SU-DHL-6 (cell line): ENCODE results near the gene GPS2.

Experiments
- H2AFZ ChIP-seq: fragments of 200-600 bp; sonication (generic); 2 replicates; pipeline ENCODE4 v1.6.1; 2014; ENCODE audit warnings: low read depth, mild to moderate bottlenecking, moderate library complexity, mixed read lengths, antibody characterized with exemption, low read length; ENCODE audit not compliant: severe bottlenecking
- H3F3A ChIP-seq: fragments of 200-600 bp; shearing (Covaris generic); 2 replicates; pipeline ENCODE4 v1.6.0; 2016; ENCODE audit warnings: antibody characterized with exemption, mild to moderate bottlenecking; ENCODE audit not compliant: insufficient read depth
- H3K27ac ChIP-seq: fragments of 200-600 bp; sonication (generic); 2 replicates; pipeline ENCODE4 v1.5.1; 2016; ENCODE audit warnings: low read depth, mild to moderate bottlenecking, low read length, moderate library complexity, mixed read lengths
- H3K27me3 ChIP-seq: fragments of 200-600 bp; sonication (generic), shearing (Covaris generic); 2 replicates; pipeline ENCODE4 v1.6.0; 2014; ENCODE audit warnings: mild to moderate bottlenecking, low read length
- H3K36me3 ChIP-seq: fragments of 200-600 bp; sonication (generic); 2 replicates; pipeline ENCODE4 v1.6.1; 2014; ENCODE audit warnings: mild to moderate bottlenecking, low read length, mixed read lengths
- H3K4me2 ChIP-seq: fragments of 300-600, 200-600 bp; shearing (Covaris generic), sonication (generic); 2 replicates; pipeline ENCODE4 v1.6.0; 2014; ENCODE audit warnings: low read length, low read depth, mild to moderate bottlenecking; ENCODE audit not compliant: poor library complexity, severe bottlenecking
- H3K4me3 ChIP-seq: fragments of 200-600 bp; sonication (generic); 2 replicates; pipeline ENCODE4 v1.5.1; 2014; ENCODE audit warnings: antibody characterized with exemption, low read length, mild to moderate bottlenecking, mixed read lengths; ENCODE audit not compliant: insufficient read depth, poor library complexity, severe bottlenecking
- H3K79me2 ChIP-seq: fragments of 200-600 bp; sonication (generic); 2 replicates; pipeline ENCODE4 v1.6.1; 2014; ENCODE audit warnings: mild to moderate bottlenecking, low read length, moderate library complexity; ENCODE audit not compliant: insufficient read depth
- H3K9ac ChIP-seq: fragments of 200-600 bp; sonication (generic); 2 replicates; pipeline ENCODE4 v1.7.0; 2014; ENCODE audit warnings: mild to moderate bottlenecking, low read length
- H3K9me2 ChIP-seq: fragments of 200-600 bp; sonication (generic); replicated peaks from 2 replicates; pipeline ENCODE4 v1.6.1; 2014; ENCODE audit warnings: low read length; ENCODE audit not compliant: insufficient read depth
- H3K9me3 ChIP-seq: fragments of 200-600 bp; sonication (generic); 2 replicates; pipeline ENCODE4 v1.6.1; 2014; ENCODE audit warnings: low read length, mixed read lengths; ENCODE audit not compliant: insufficient read depth
- H4K20me1 ChIP-seq: fragments of 200-600 bp; sonication (generic); 2 replicates; pipeline ENCODE4 v1.6.1; 2014; ENCODE audit warnings: low read depth, mild to moderate bottlenecking, antibody characterized with exemption, low read length, moderate library complexity, mixed read lengths
- EZH2phosphoT487 ChIP-seq: fragments of 200-600 bp; sonication (generic), shearing (Covaris generic); conservative IDR thresholded peaks from 2 replicates; pipeline ENCODE4 v1.6.1; 2018; ENCODE audit warnings: mild to moderate bottlenecking, antibody characterized with exemption, low read length, moderate library complexity, mixed read lengths
- TF ChIP-seq, protein P1 (sequence below): fragments of 200-600 bp; sonication (generic); IDR thresholded peaks from one replicate; pipeline ENCODE4 v1.5.1; 2017; ENCODE audit warnings: antibody characterized with exemption, mild to moderate bottlenecking, low read length, moderate library complexity; ENCODE audit not compliant: insufficient read depth, poor library complexity, severe bottlenecking

Gene GPS2

DNA sequence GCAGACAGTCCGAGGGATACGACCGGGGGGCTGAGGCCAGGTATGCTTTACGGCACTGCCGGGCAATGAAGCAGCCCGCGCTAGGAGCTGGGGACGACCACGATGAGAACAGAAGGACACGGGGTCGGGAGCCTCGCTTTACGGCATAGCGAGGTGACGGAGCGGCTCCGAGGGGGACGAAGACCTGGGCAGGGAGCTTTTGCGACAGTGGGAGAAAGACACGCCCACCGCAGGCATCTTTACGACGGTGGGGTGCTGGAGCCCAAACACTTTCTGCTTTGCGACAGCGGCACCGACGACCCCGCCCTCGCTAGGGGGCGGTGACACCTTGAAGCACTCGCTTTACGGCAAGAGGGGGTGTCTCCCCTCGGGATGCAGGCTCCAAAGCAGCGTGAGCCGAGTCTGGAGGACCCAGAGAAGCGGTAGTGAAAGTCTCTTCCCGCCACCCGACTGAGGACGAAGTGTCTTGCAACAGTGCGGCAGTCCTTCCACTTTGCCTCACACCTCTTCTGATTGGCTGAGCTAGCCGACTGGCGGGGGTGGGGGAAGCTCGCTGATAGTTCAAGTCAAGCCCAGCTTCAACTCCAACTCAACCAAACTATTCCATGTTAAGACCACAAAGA lies 14.3 kb upstream of the GPS2 start:
- no peaks in the 10 kb centered on the region for H3K9me2 ChIP-seq
- TF ChIP-seq, protein P1, sequence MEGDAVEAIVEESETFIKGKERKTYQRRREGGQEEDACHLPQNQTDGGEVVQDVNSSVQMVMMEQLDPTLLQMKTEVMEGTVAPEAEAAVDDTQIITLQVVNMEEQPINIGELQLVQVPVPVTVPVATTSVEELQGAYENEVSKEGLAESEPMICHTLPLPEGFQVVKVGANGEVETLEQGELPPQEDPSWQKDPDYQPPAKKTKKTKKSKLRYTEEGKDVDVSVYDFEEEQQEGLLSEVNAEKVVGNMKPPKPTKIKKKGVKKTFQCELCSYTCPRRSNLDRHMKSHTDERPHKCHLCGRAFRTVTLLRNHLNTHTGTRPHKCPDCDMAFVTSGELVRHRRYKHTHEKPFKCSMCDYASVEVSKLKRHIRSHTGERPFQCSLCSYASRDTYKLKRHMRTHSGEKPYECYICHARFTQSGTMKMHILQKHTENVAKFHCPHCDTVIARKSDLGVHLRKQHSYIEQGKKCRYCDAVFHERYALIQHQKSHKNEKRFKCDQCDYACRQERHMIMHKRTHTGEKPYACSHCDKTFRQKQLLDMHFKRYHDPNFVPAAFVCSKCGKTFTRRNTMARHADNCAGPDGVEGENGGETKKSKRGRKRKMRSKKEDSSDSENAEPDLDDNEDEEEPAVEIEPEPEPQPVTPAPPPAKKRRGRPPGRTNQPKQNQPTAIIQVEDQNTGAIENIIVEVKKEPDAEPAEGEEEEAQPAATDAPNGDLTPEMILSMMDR: no peak
- TF ChIP-seq EZH2phosphoT487: no peak
- peaks cover 17% of the 10 kb centered on the region; the same call in 1 of the 2 replicates for H3K79me2 ChIP-seq
- peak overlapping the region; percentile 69 for H3K4me2 ChIP-seq
- no peaks in the 10 kb centered on the region for H3K9me3 ChIP-seq
- peak overlapping the region; percentile 94 for H3K9ac ChIP-seq
- no peaks in the 10 kb centered on the region for H4K20me1 ChIP-seq
- H3K4me3 ChIP-seq: peak overlapping the region; percentile 99
- H3K27ac ChIP-seq: peak overlapping the region; percentile 89
- H3K36me3 ChIP-seq: no peaks in the 10 kb centered on the region
- peaks cover 9% of the 10 kb centered on the region for H3F3A ChIP-seq
- no peaks in the 10 kb centered on the region for H3K27me3 ChIP-seq
- peak overlapping the region; percentile 75 for H2AFZ ChIP-seq

DNA sequence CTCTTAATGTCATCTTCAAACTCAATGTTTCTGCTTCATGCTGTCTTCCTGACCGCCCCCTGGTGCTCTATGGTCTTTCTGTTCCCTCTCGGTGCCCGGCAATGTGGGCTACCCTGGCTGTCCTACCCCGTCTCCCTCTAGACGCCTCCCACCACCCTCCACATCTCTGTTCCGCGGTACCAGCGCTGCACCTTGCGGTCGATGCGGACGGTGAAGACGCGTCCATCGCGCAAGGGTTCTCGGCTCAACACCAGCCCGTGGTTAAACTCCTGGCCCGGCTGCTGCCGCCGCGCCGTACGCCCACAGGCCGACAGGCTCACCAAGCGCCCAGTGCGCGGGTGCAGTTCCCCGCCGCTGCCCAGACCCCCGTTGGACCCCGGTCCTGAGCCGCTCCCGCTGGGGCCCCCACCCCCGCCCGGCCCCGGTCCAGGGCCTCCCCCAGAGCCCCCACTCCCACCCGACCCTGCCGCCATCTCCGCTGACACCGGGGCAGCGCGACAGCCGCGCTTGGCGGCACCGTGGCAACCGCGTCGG lies 13.7 kb upstream of the GPS2 start, which contains the start of gene NEURL4:
Gene NEURL4, minus strand, starts transcription at position 496 of the 534 bp plus-strand sequence. Its CDS starts 23 bp downstream, at position 473.
- no peaks in the 10 kb centered on the region for H3K36me3 ChIP-seq
- no peaks in the 10 kb centered on the region for H4K20me1 ChIP-seq

GRCh38 chr17:7328009-7328408 lies 12.8 kb upstream of the GPS2 start:
- TF ChIP-seq, protein P1: no peak
- no peak for TF ChIP-seq EZH2phosphoT487
- Histone ChIP-seq H3K4me3 (peak overlapping the region; percentile 99), H3K9ac (peak overlapping the region; percentile 94)

More for the DNA sequence above, 13.7 kb upstream of the GPS2 start, which contains the start of gene NEURL4:
- TF ChIP-seq, protein P1: no peak
- no peak for TF ChIP-seq EZH2phosphoT487
- Histone ChIP-seq H3K4me3 (peak within 1 kb of the TSS; percentile 99), H3K27ac (peak within 1 kb of the TSS; percentile 89), H2AFZ (peak within 1 kb of the TSS; percentile 75), H3K79me2 (peaks cover 17% of the 10 kb centered on the region; the same call in 1 of the 2 replicates), H3K9me2 (no peaks in the 10 kb centered on the region), H3K9me3 (no peaks in the 10 kb centered on the region), H3K4me2 (peak within 1 kb of the TSS; percentile 69), H3K27me3 (no peaks in the 10 kb centered on the region), H3K9ac (peak within 1 kb of the TSS; percentile 94), H3F3A (peaks cover 9% of the 10 kb centered on the region)

More at GRCh38 chr17:7328009-7328408, 12.8 kb upstream of the GPS2 start:
- peak overlapping the region; percentile 69 for H3K4me2 ChIP-seq
- H4K20me1 ChIP-seq: no peaks in the 10 kb centered on the region
- no peak overlapping the region for H2AFZ ChIP-seq
- no peaks in the 10 kb centered on the region for H3K36me3 ChIP-seq
- no peaks in the 10 kb centered on the region for H3K27me3 ChIP-seq
- no peak overlapping the region for H3K27ac ChIP-seq
- H3K9me2 ChIP-seq: no peaks in the 10 kb centered on the region
- no peaks in the 10 kb centered on the region for H3K9me3 ChIP-seq
- H3F3A ChIP-seq: peaks cover 9% of the 10 kb centered on the region
- H3K79me2 ChIP-seq: peaks cover 17% of the 10 kb centered on the region; the same call in 1 of the 2 replicates
